GM12878 (cell line): ENCODE results near the gene TCHP. TPM values are rescaled to one million over a fixed set of nuclear protein-coding genes. Genes with fewer than 3 reads are reported as not detected.

Experiments
- ATAC-seq: fragments of 200-7000 bp; cut with Tn5 transposase; 3 replicates; pipeline ENCODE4 v1.9.1; 2020; ENCODE audit warnings: mild to moderate bottlenecking, moderate library complexity
- BruUV-seq: library from RNA; stranded (reverse); fragments of 400-500 nt; replicated peaks from 2 replicates; lab custom pipeline; 2021; lab: Mats Ljungman, UMichigan
- CTCF ChIA-PET: fragments of 300-600 bp; sonication (Branson Sonifier 250); formaldehyde crosslinking; extraction: SDS; loops from one replicate; lab custom pipeline; 2021; ENCODE audit warnings: inconsistent platforms; lab: Yijun Ruan, JAX
- POLR2A ChIA-PET: fragments of 350-600 bp; formaldehyde crosslinking; extraction: SDS; loops from one replicate; lab custom pipeline; 2021; ENCODE audit warnings: inconsistent platforms; lab: Charles Lee
- RAD21 ChIA-PET: fragments of 300-600 bp; sonication (Branson Sonifier 250); formaldehyde crosslinking; loops from one replicate; lab custom pipeline; 2023; ENCODE audit warnings: antibody characterized with exemption; ENCODE audit not compliant: unreplicated experiment; lab: Charles Lee
- SMC1A ChIA-PET: fragments of 300-600 bp; sonication (Branson Sonifier 250); formaldehyde crosslinking; loops from one replicate; lab custom pipeline; 2023; ENCODE audit not compliant: unreplicated experiment, uncharacterized antibody; lab: Charles Lee
- DNase-seq: peaks from one replicate; pipeline ENCODE4 v3.0.0-alpha.2; 2011; ENCODE audit warnings: low read depth, low spot score
- FAIRE-seq: peaks from 3 replicates; lab custom pipeline; 2011; peaks lifted over from hg19 to GRCh38; lab: Jason Lieb, UNC
- H2AFZ ChIP-seq: 2 replicates; pipeline ENCODE4 v1.6.0; 2011; ENCODE audit warnings: low read depth, low read length, control low read depth; ENCODE audit not compliant: control insufficient read depth
- H3K27ac ChIP-seq: 2 replicates; pipeline ENCODE4 v1.5.1; 2011; ENCODE audit warnings: control low read depth; ENCODE audit not compliant: control insufficient read depth, insufficient read depth
- H3K27me3 ChIP-seq, 2 experiments: replicated peaks in 1 of 2; 2 replicates each; pipeline versions ENCODE4 v1.6.0 to v1.6.1; 2011; ENCODE audit warnings: low read length in 1 of 2; ENCODE audit not compliant: control insufficient read depth in 2 of 2, insufficient read depth in 2 of 2
- H3K36me3 ChIP-seq, 2 experiments: 2 replicates each; pipeline ENCODE4 v1.5.1; 2011; ENCODE audit warnings: low read length in 1 of 2; ENCODE audit not compliant: control insufficient read depth in 2 of 2, insufficient read depth in 2 of 2
- H3K4me1 ChIP-seq: 2 replicates; pipeline ENCODE4 v1.6.1; 2011; ENCODE audit warnings: mild to moderate bottlenecking, low read length, moderate library complexity, mixed read lengths; ENCODE audit not compliant: control insufficient read depth, insufficient read depth
- H3K4me2 ChIP-seq: 2 replicates; pipeline ENCODE4 v1.6.0; 2011; ENCODE audit warnings: control low read depth; ENCODE audit not compliant: control insufficient read depth, insufficient read depth
- H3K4me3 ChIP-seq: fragments of 200-600 bp; sonication (generic); 2 replicates; pipeline ENCODE4 v1.5.1; 2016
- H3K79me2 ChIP-seq: 2 replicates; pipeline ENCODE4 v1.6.0; 2011; ENCODE audit warnings: low read length; ENCODE audit not compliant: control insufficient read depth, insufficient read depth
- H3K9ac ChIP-seq: 2 replicates; pipeline ENCODE4 v1.8.0; 2011; ENCODE audit warnings: low read length, control low read depth, mixed read lengths; ENCODE audit not compliant: control insufficient read depth, insufficient read depth
- H3K9me3 ChIP-seq: replicated peaks from 3 replicates; pipeline ENCODE4 v1.5.1; 2011; ENCODE audit warnings: mild to moderate bottlenecking, low read length; ENCODE audit not compliant: control insufficient read depth, insufficient read depth
- H4K20me1 ChIP-seq: 2 replicates; pipeline ENCODE4 v1.6.0; 2011; ENCODE audit not compliant: control insufficient read depth, insufficient read depth
- ATF7 ChIP-seq: fragments of 450-650 bp; IDR thresholded peaks from 2 replicates; pipeline ENCODE4 v1.6.1; 2016; ENCODE audit warnings: low read depth, mild to moderate bottlenecking
- CBX5 ChIP-seq: sonication (generic); IDR thresholded peaks from 2 replicates; pipeline ENCODE4 v1.6.1; 2016; ENCODE audit warnings: low read depth, moderate library complexity, mild to moderate bottlenecking, inconsistent platforms
- CHD4 ChIP-seq: fragments of 200-600 bp; sonication (generic); IDR thresholded peaks from 2 replicates; pipeline ENCODE4 v1.6.1; 2016; ENCODE audit warnings: mild to moderate bottlenecking
- CTCF ChIP-seq, 3 experiments: IDR thresholded peaks in 2 of 3; conservative IDR thresholded peaks in 1 of 3; 2 replicates each; pipeline ENCODE4 v1.5.1; 2011; ENCODE audit warnings: low read depth in 3 of 3, low read length in 3 of 3, mild to moderate bottlenecking in 3 of 3, control low read depth in 2 of 3, moderate library complexity in 2 of 3, inconsistent platforms in 1 of 3, mixed read lengths in 1 of 3; ENCODE audit not compliant: control insufficient read depth in 2 of 3, insufficient read depth in 1 of 3; ENCODE audit errors: extremely low read depth in 1 of 3
- EP300 ChIP-seq, 2 experiments: fragments of 150-350 bp in 1 of 2; IDR thresholded peaks; 2 replicates each; pipeline ENCODE4 v1.6.1; 2011 to 2012; ENCODE audit warnings: low read depth in 2 of 2, low read length in 2 of 2, borderline replicate concordance in 1 of 2, improper control_type of control experiment in 1 of 2, inconsistent platforms in 1 of 2; ENCODE audit not compliant: control insufficient read depth in 1 of 2
- GATAD2B ChIP-seq: fragments of 450-650 bp; conservative IDR thresholded peaks from 2 replicates; pipeline ENCODE4 v1.6.1; 2017; ENCODE audit warnings: low read depth, mild to moderate bottlenecking, moderate library complexity
- HDAC6 ChIP-seq: fragments of 200-600 bp; sonication (generic); IDR thresholded peaks from one replicate; pipeline ENCODE4 v1.8.0; 2017; ENCODE audit warnings: antibody characterized with exemption; ENCODE audit not compliant: unreplicated experiment
- JUNB ChIP-seq: IDR thresholded peaks from 2 replicates; pipeline ENCODE4 v1.6.1; 2016; ENCODE audit warnings: antibody characterized with exemption, mild to moderate bottlenecking
- SMAD5 ChIP-seq: IDR thresholded peaks from 2 replicates; pipeline ENCODE4 v1.6.1; 2016; ENCODE audit warnings: antibody characterized with exemption, low read depth
- ZNF384 ChIP-seq: IDR thresholded peaks from 2 replicates; pipeline ENCODE4 v1.6.1; 2012; ENCODE audit warnings: low read depth, mild to moderate bottlenecking, low read length, improper control_type of control experiment, borderline replicate concordance
- WGBS: methylation state at CpG from one replicate; pipeline ENCODE4 v1.1.6; 2016; ENCODE audit warnings: low lambda C conversion rate; ENCODE audit not compliant: insufficient replicate concordance, insufficient coverage; ENCODE audit errors: missing lambda C conversion rate; 5-methylcytosine and 5-hydroxymethylcytosine counted together
- in situ Hi-C: fragments of 300-500 bp; cut with MboI; formaldehyde crosslinking; loops from 9 replicates; pipeline ENCODE4 v1.14.3; 2018; ENCODE audit warnings: mixed read lengths
- intact Hi-C: fragments of 100-400 bp; cut with micrococcal nuclease; formaldehyde crosslinking; loops from one replicate; pipeline ENCODE4 v1.14.2; 2022; ENCODE audit not compliant: unreplicated experiment
- polyA plus RNA-seq, 11 experiments: library from polyadenylated mRNA; depleted of rRNA in 4 of 11; unstranded in 6 of 11; stranded (reverse) in 5 of 11; fragments of >200 nt; fragmentation: Nextera tagmentation in 4 of 11; fragmentation: Illumina TruSeq in 1 of 11; extraction: Ambion mirVana in 4 of 11; extraction: Trizol in 1 of 11; gene quantifications; 1 replicate in 1 of 11; 2 replicates in 10 of 11; pipeline versions ENCODE4 v1.2.1 to v1.2.3, GENCODE V29; 2011 to 2016; ENCODE audit warnings: inconsistent platforms in 2 of 11, missing spikeins in 2 of 11, low read depth in 1 of 11
- total RNA-seq, 4 experiments: library from RNA; depleted of rRNA in 3 of 4; stranded (reverse); fragments of >200 nt in 3 of 4; fragmentation: Illumina TruSeq in 1 of 4; extraction: Trizol in 1 of 4; gene quantifications; 2 replicates each; pipeline versions ENCODE4 v1.2.1 to v1.2.3, GENCODE V29; 2013 to 2021
- TF ChIP-seq, protein P1 (sequence below): fragments of 450-650 bp; IDR thresholded peaks from 2 replicates; pipeline ENCODE4 v1.6.1; 2018; ENCODE audit warnings: mild to moderate bottlenecking, low read depth, moderate library complexity; ENCODE audit not compliant: partially characterized antibody
- TF ChIP-seq, protein P2 (sequence below): fragments of 450-650 bp; IDR thresholded peaks from 2 replicates; pipeline ENCODE4 v1.6.1; 2017; ENCODE audit warnings: mild to moderate bottlenecking
- TF ChIP-seq, protein P3 (sequence below): fragments of 450-650 bp; formaldehyde crosslinking; IDR thresholded peaks from 2 replicates; pipeline ENCODE4 v1.4.0; 2020; ENCODE audit warnings: mild to moderate bottlenecking, moderate library complexity

Gene TCHP
- total and polyA plus RNA-seq, 10 of the 15 experiments (the other 5 are each of a cell fraction or from before 2014, with no cell fraction given), result 4.8 to 18.6 (median 15.0) TPM

DNA sequence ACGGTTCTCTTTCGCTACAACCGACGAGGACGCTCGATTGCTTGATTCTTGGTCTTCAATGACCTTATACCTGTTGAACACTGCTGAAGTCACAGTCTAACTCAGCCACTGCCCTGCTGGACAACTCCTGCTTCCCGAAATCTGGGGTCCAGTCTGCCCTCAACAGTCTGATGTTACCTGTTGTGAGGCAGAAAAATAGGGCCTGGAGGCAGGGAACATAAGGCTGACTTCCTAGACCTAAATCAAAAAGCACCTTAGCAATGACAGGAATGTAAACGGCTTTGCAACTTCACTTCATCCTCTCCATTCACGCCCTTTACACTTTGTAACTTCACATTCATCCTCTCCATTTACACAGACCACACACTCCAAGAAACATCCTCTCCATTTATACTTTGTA is 19.1 kb upstream of the TCHP start:
- ChIA-PET RAD21 (interaction anchor here (1.0 kb wide), 1 partner anchor 28 kb away, joined by 4 read pairs; no protein-coding TSS in a partner anchor), SMC1A (interaction anchor here (0.9 to 3.3 kb wide), 3 partner anchors 21 to 35 kb away, joined by 3 to 14 read pairs (median 9); no protein-coding TSS in a partner anchor), CTCF (interaction anchor here (0.6 to 3.1 kb wide), 6 partner anchors 21 to 159 kb away, joined by 3 to 20 read pairs (median 5); no protein-coding TSS in a partner anchor), POLR2A (no interaction called here)
- no peak for DNase-seq
- Histone ChIP-seq H3K9me3 (no peaks in the 10 kb centered on the region), H2AFZ (peak overlapping the region; percentile 90), H4K20me1 (0 out of 2 replicates have a peak, but pooled peaks cover 2% of the 10 kb centered on the region), H3K36me3 (no peaks in the 10 kb centered on the region), H3K9ac (peak overlapping the region; percentile 55), H3K4me1 (peaks cover 19% of the 10 kb centered on the region), H3K27ac (no peak overlapping the region), H3K4me3 (peak overlapping the region; percentile 77), H3K27me3 (no peaks in the 10 kb centered on the region), H3K79me2 (peaks cover 8% of the 10 kb centered on the region), H3K4me2 (peak overlapping the region; percentile 98)
- no peak for ATAC-seq
- WGBS, result 14% methylated on average over 9 of the region's 9 CpGs
- BruUV-seq, result no TSS peak
- FAIRE-seq, result no peak
- in situ Hi-C loops (no loop called here), intact Hi-C loops (loop anchor here (1.0 to 2.0 kb wide), 2 partner anchors 28 to 76 kb away; no protein-coding TSS in a partner anchor)
- TF ChIP-seq JUNB (no peak), CTCF (IDR thresholded peaks at IDR 0.05 in 2 of 3, conservative IDR thresholded peaks at IDR 0.05 in 1 of 3; ENCODE audit: control insufficient read depth in 2 of 3, extremely low read depth in 1 of 3, insufficient read depth in 1 of 3, low read depth in 3 of 3, low read length in 3 of 3) (no peak), SMAD5 (no peak), ZNF384 (no peak), EP300 (IDR thresholded peaks at IDR 0.05; ENCODE audit: borderline replicate concordance in 1 of 2, control insufficient read depth in 1 of 2, low read depth in 2 of 2, low read length in 2 of 2) (no peak), CBX5 (no peak), GATAD2B (no peak), ATF7 (no peak), CHD4 (no peak), HDAC6 (no peak)
- TF ChIP-seq, protein P1, sequence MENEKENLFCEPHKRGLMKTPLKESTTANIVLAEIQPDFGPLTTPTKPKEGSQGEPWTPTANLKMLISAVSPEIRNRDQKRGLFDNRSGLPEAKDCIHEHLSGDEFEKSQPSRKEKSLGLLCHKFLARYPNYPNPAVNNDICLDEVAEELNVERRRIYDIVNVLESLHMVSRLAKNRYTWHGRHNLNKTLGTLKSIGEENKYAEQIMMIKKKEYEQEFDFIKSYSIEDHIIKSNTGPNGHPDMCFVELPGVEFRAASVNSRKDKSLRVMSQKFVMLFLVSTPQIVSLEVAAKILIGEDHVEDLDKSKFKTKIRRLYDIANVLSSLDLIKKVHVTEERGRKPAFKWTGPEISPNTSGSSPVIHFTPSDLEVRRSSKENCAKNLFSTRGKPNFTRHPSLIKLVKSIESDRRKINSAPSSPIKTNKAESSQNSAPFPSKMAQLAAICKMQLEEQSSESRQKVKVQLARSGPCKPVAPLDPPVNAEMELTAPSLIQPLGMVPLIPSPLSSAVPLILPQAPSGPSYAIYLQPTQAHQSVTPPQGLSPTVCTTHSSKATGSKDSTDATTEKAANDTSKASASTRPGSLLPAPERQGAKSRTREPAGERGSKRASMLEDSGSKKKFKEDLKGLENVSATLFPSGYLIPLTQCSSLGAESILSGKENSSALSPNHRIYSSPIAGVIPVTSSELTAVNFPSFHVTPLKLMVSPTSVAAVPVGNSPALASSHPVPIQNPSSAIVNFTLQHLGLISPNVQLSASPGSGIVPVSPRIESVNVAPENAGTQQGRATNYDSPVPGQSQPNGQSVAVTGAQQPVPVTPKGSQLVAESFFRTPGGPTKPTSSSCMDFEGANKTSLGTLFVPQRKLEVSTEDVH, result no peak
- TF ChIP-seq, protein P2, sequence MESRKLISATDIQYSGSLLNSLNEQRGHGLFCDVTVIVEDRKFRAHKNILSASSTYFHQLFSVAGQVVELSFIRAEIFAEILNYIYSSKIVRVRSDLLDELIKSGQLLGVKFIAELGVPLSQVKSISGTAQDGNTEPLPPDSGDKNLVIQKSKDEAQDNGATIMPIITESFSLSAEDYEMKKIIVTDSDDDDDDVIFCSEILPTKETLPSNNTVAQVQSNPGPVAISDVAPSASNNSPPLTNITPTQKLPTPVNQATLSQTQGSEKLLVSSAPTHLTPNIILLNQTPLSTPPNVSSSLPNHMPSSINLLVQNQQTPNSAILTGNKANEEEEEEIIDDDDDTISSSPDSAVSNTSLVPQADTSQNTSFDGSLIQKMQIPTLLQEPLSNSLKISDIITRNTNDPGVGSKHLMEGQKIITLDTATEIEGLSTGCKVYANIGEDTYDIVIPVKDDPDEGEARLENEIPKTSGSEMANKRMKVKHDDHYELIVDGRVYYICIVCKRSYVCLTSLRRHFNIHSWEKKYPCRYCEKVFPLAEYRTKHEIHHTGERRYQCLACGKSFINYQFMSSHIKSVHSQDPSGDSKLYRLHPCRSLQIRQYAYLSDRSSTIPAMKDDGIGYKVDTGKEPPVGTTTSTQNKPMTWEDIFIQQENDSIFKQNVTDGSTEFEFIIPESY, result no peak
- TF ChIP-seq, protein P3, sequence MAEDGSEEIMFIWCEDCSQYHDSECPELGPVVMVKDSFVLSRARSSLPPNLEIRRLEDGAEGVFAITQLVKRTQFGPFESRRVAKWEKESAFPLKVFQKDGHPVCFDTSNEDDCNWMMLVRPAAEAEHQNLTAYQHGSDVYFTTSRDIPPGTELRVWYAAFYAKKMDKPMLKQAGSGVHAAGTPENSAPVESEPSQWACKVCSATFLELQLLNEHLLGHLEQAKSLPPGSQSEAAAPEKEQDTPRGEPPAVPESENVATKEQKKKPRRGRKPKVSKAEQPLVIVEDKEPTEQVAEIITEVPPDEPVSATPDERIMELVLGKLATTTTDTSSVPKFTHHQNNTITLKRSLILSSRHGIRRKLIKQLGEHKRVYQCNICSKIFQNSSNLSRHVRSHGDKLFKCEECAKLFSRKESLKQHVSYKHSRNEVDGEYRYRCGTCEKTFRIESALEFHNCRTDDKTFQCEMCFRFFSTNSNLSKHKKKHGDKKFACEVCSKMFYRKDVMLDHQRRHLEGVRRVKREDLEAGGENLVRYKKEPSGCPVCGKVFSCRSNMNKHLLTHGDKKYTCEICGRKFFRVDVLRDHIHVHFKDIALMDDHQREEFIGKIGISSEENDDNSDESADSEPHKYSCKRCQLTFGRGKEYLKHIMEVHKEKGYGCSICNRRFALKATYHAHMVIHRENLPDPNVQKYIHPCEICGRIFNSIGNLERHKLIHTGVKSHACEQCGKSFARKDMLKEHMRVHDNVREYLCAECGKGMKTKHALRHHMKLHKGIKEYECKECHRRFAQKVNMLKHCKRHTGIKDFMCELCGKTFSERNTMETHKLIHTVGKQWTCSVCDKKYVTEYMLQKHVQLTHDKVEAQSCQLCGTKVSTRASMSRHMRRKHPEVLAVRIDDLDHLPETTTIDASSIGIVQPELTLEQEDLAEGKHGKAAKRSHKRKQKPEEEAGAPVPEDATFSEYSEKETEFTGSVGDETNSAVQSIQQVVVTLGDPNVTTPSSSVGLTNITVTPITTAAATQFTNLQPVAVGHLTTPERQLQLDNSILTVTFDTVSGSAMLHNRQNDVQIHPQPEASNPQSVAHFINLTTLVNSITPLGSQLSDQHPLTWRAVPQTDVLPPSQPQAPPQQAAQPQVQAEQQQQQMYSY (CRISPR knock-in tag), result no peak
